Fibroblast of pulmonary artery (primary cell): ENCODE results near the gene CLCC1.

Experiments
- DNase-seq: peaks from one replicate; pipeline ENCODE4 v3.0.0-alpha.2; 2010; ENCODE audit warnings: low read depth
- H3K4me3 ChIP-seq: replicated peaks from 2 replicates; pipeline ENCODE4 v1.5.1; 2011; ENCODE audit warnings: low read depth, mild to moderate bottlenecking, control low read depth, low read length, moderate library complexity
- CTCF ChIP-seq: IDR thresholded peaks from 2 replicates; pipeline ENCODE4 v1.5.1; 2011; ENCODE audit warnings: mild to moderate bottlenecking, control low read depth, low read length, inconsistent platforms; ENCODE audit errors: missing control alignments

Gene CLCC1

GRCh38 chr1:108916788-108917187 is 46.5 kb downstream of the CLCC1 start:
- no peak overlapping the region for H3K4me3 ChIP-seq
- no peak for DNase-seq
- no peak for TF ChIP-seq CTCF
